GM21390 (cell line): ENCODE data around the gene LONP2.
A peak's percentile ranks its signal among the peaks of the same experiment; 100 is the strongest.
"Not testable (repeated sequence)": the region's sequence is repeated elsewhere in the genome, so short reads cannot be mapped to it uniquely, and the experiment has no call there.

Experiments used
- ATAC-seq: cut with Tn5 transposase; IDR thresholded peaks from one replicate; pipeline ENCODE4 v1.9.1; 2021; ENCODE audit not compliant: unreplicated experiment

Gene LONP2

GRCh38 chr16:48365601-48366164, 121.6 kb downstream of the LONP2 start:
- peak; percentile 88 for ATAC-seq

GRCh38 chr16:48366165-48367093, 122.3 kb downstream of the LONP2 start:
- ATAC-seq: peak; percentile 59

GRCh38 chr16:48367441-48368049, 123.4 kb downstream of the LONP2 start:
- no peak for ATAC-seq

GRCh38 chr16:48369765-48370164, 125.7 kb downstream of the LONP2 start:
- ATAC-seq: no peak

- ATAC-seq: no peak
Observed at GRCh38 chr16:48370229-48370628, 126.1 kb downstream of the LONP2 start.

GRCh38 chr16:48370668-48371392, 126.7 kb downstream of the LONP2 start:
- not testable (repeated sequence) for ATAC-seq

- ATAC-seq: no peak
Observed at GRCh38 chr16:48371393-48371780, 127.3 kb downstream of the LONP2 start.

GRCh38 chr16:48372744-48373143, 128.6 kb downstream of the LONP2 start:
- ATAC-seq: no peak

GRCh38 chr16:48373258-48374029, 129.3 kb downstream of the LONP2 start:
- no peak for ATAC-seq

GRCh38 chr16:48374255-48374654, 130.2 kb downstream of the LONP2 start:
- no peak for ATAC-seq

- ATAC-seq: not testable (repeated sequence)
Observed at GRCh38 chr16:48377301-48377700, 133.2 kb downstream of the LONP2 start.

- no peak for ATAC-seq
Observed at GRCh38 chr16:48378276-48378675, 134.2 kb downstream of the LONP2 start.

GRCh38 chr16:48378836-48379235, 134.7 kb downstream of the LONP2 start:
- no peak for ATAC-seq

- no peak for ATAC-seq
Observed at GRCh38 chr16:48381201-48381600, 137.1 kb downstream of the LONP2 start.

- no peak for ATAC-seq
Observed at GRCh38 chr16:48382131-48382530, 138.0 kb downstream of the LONP2 start.

GRCh38 chr16:48383009-48383876, 139.1 kb downstream of the LONP2 start:
- no peak for ATAC-seq

GRCh38 chr16:48383877-48384519, 139.9 kb downstream of the LONP2 start:
- ATAC-seq: no peak

- ATAC-seq: peak; percentile 45
Observed at GRCh38 chr16:48384520-48385252, 140.6 kb downstream of the LONP2 start.
